ENCODE data around the gene SCUBE2.

- TF ChIP-seq EZH2phosphoT487 (IDR thresholded peaks at IDR 0.05; ENCODE audit: insufficient read depth, low read depth) (no peak), EZH2 (IDR thresholded peaks at IDR 0.05; ENCODE audit: insufficient read depth, poor library complexity, severe bottlenecking) (no peak)
Measured at GRCh38 chr11:9136741-9137140, 45.3 kb upstream of the SCUBE2 start.
